Hindlimb muscle (tissue), 1 donor: ENCODE measurements around the gene PIK3CD. TPM values are rescaled to one million over a fixed set of nuclear protein-coding genes. Genes with fewer than 3 reads are reported as not detected.
A peak's percentile ranks its signal among the peaks of the same experiment; 100 is the strongest.

Experiments
- DNase-seq: peaks from one replicate; pipeline ENCODE4 v3.0.0-alpha.2; 2013
- polyA plus RNA-seq: library from polyadenylated mRNA; unstranded; fragments of 120-200 nt; gene quantifications from one replicate; pipeline ENCODE4 v1.2.1, GENCODE V29; 2013; ENCODE audit not compliant: insufficient read length

Gene PIK3CD
- 4.2 TPM for polyA plus RNA-seq

- peak; percentile 23 for DNase-seq
Measured at GRCh38 chr1:9651565-9652378, at the start of gene PIK3CD. Gene PIK3CD, plus strand, starts transcription at chr1:9651731. Its CDS starts 58,725 bp downstream, at chr1:9710456.

- DNase-seq, result no peak
Measured at GRCh38 chr1:9601942-9602793, 49.4 kb upstream of the PIK3CD start.

GRCh38 chr1:9602794-9603167 is 48.8 kb upstream of the PIK3CD start:
- no peak for DNase-seq

- no peak for DNase-seq
Measured at GRCh38 chr1:9603307-9603706, 48.2 kb upstream of the PIK3CD start.

GRCh38 chr1:9603766-9604753 is 47.5 kb upstream of the PIK3CD start:
- DNase-seq, result no peak

GRCh38 chr1:9604836-9605235 is 46.7 kb upstream of the PIK3CD start:
- DNase-seq, result no peak

GRCh38 chr1:9605946-9606455 is 45.5 kb upstream of the PIK3CD start:
- no peak for DNase-seq

- no peak for DNase-seq
Measured at GRCh38 chr1:9606458-9606857, 45.1 kb upstream of the PIK3CD start.

- DNase-seq, result no peak
Measured at GRCh38 chr1:9606948-9607347, 44.6 kb upstream of the PIK3CD start.

- no peak for DNase-seq
Measured at GRCh38 chr1:9607352-9607751, 44.2 kb upstream of the PIK3CD start.

GRCh38 chr1:9609998-9610397 is 41.5 kb upstream of the PIK3CD start:
- DNase-seq, result no peak

GRCh38 chr1:9610548-9610947 is 41.0 kb upstream of the PIK3CD start:
- no peak for DNase-seq

GRCh38 chr1:9611716-9612115 is 39.8 kb upstream of the PIK3CD start:
- DNase-seq, result no peak

GRCh38 chr1:9612162-9612845 is 39.2 kb upstream of the PIK3CD start:
- no peak for DNase-seq

- no peak for DNase-seq
Measured at GRCh38 chr1:9612871-9613624, 38.5 kb upstream of the PIK3CD start.

GRCh38 chr1:9613625-9614299 is 37.8 kb upstream of the PIK3CD start:
- DNase-seq, result no peak

- DNase-seq, result no peak
Measured at GRCh38 chr1:9615316-9616063, 36.0 kb upstream of the PIK3CD start.

- no peak for DNase-seq
Measured at GRCh38 chr1:9618909-9619679, 32.4 kb upstream of the PIK3CD start.

- DNase-seq, result no peak
Measured at GRCh38 chr1:9621032-9621431, 30.5 kb upstream of the PIK3CD start.
